ENCODE results near the gene PLPPR3.

DNA sequence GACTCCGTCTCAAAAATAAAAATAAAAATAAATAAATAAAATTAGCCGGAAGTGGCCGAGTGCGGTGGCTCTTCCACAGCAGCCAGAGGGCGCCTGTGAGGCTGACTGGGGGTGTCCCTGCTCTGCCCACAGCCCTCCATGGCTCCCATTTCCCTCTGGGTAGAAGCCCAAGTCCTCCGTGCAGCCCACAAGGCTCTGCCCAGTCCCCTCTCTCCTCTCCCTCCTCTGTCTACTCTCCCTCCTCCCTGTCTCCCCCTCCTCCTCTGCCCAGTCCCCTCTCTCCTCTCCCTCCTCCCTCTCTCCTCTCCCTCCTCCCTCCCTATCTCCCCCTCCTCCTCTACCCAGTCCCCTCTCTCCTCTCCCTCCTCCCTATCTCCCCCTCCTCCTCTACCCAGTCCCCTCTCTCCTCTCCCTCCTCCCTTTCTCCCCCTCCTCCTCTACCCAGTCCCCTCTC, 50.4 kb downstream of the PLPPR3 start:
- TF ChIP-seq, protein P1, sequence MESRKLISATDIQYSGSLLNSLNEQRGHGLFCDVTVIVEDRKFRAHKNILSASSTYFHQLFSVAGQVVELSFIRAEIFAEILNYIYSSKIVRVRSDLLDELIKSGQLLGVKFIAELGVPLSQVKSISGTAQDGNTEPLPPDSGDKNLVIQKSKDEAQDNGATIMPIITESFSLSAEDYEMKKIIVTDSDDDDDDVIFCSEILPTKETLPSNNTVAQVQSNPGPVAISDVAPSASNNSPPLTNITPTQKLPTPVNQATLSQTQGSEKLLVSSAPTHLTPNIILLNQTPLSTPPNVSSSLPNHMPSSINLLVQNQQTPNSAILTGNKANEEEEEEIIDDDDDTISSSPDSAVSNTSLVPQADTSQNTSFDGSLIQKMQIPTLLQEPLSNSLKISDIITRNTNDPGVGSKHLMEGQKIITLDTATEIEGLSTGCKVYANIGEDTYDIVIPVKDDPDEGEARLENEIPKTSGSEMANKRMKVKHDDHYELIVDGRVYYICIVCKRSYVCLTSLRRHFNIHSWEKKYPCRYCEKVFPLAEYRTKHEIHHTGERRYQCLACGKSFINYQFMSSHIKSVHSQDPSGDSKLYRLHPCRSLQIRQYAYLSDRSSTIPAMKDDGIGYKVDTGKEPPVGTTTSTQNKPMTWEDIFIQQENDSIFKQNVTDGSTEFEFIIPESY (IDR thresholded peaks at IDR 0.05), result no peak
- no peak for TF ChIP-seq NR2F2 (IDR thresholded peaks at IDR 0.05)
- TF ChIP-seq CTCF (IDR thresholded peaks at IDR 0.05; ENCODE audit: low read depth, low read length, missing input control), result peak; percentile 24
- no peak for TF ChIP-seq MAX (IDR thresholded peaks at IDR 0.05)
- TF ChIP-seq RAD21 (IDR thresholded peaks at IDR 0.05), result peak; percentile 28 to 53
- TF ChIP-seq JUND (IDR thresholded peaks at IDR 0.05), result no peak
- no peak for TF ChIP-seq FOXA2 (IDR thresholded peaks at IDR 0.05)
- no peak for TF ChIP-seq SP1 (IDR thresholded peaks at IDR 0.05)
- TF ChIP-seq HNF4G (IDR thresholded peaks at IDR 0.05), result no peak
- TF ChIP-seq FOXA1 (IDR thresholded peaks at IDR 0.05), result no peak
